Neural progenitor cell (in vitro differentiated cells): ENCODE data around the gene TSPAN18.

Experiments
- CTCF ChIP-seq: fragments of 200-600 bp; sonication (generic); IDR thresholded peaks from 2 replicates; pipeline ENCODE4 v1.5.1; 2017; ENCODE audit warnings: antibody characterized with exemption, mild to moderate bottlenecking
- EZH2phosphoT487 ChIP-seq: fragments of 200-600 bp; sonication (generic); IDR thresholded peaks from 2 replicates; pipeline ENCODE4 v1.6.1; 2017; ENCODE audit warnings: antibody characterized with exemption

DNA sequence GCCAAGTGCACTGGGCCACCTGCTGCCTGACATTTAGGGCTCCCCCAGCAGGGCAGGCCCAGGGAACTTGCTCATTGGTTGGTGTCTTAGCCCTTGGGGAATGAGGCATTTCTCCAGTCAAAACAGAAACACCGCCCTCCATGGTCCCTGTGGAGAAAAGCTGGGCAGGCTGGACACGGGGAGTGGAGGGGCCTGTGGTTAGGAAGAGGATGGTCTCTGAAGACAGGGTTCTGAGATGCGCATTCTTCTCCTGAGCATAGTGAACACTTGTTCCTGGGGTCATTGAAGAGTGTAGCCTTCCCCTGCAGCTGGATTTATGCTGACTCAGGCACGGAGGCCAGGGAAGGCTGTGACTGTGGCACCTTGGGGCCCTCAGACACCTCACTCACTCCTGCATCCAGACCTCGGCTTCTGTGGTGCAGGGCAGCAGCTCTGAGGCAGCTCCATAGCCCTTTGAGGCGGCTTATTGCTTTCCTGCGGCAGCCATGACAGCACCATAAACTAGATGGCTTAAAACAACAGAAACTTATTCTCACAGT lies 8.2 kb downstream of the TSPAN18 start:
- TF ChIP-seq EZH2phosphoT487 (no peak), CTCF (no peak)
